Testis (tissue), 3 donors: Measurements from ENCODE around the gene UTF1. TPM values are rescaled to one million over a fixed set of nuclear protein-coding genes. Genes with fewer than 3 reads are reported as not detected.
"Not testable (repeated sequence)": the region's sequence is repeated elsewhere in the genome, so short reads cannot be mapped to it uniquely, and the experiment has no call there.

Experiments
- DNase-seq: peaks from one replicate; pipeline ENCODE4 v3.0.0-alpha.2; 2019
- H3K27ac ChIP-seq, 2 donors: fragments of 200-600 bp; sonication (generic); one replicate each; pipeline ENCODE4 v1.5.1; 2019
- H3K27me3 ChIP-seq: fragments of 200-600 bp; sonication (generic); one replicate; pipeline ENCODE4 v1.5.1; 2019
- H3K36me3 ChIP-seq: fragments of 200-600 bp; sonication (generic); one replicate; pipeline ENCODE4 v1.5.1; 2017; ENCODE audit warnings: low read depth; ENCODE audit errors: missing control alignments
- H3K4me1 ChIP-seq: fragments of 200-600 bp; sonication (generic); one replicate; pipeline ENCODE4 v1.5.1; 2019
- H3K4me3 ChIP-seq, 2 donors: fragments of 200-600 bp; sonication (generic); one replicate each; pipeline ENCODE4 v1.5.1; 2017 to 2019
- H3K9me3 ChIP-seq: fragments of 200-600 bp; sonication (generic); one replicate; pipeline ENCODE4 v1.5.1; 2017
- POLR2A ChIP-seq: fragments of 450-650 bp; IDR thresholded peaks from one replicate; pipeline ENCODE4 v1.6.1; 2017; ENCODE audit warnings: antibody characterized with exemption, mild to moderate bottlenecking, moderate library complexity
- WGBS, 2 donors: methylation state at CpG; one replicate each; pipeline ENCODE4 v1.1.5; 2018; 5-methylcytosine and 5-hydroxymethylcytosine counted together
- intact Hi-C: fragments of 100-400 bp; cut with DNase I; formaldehyde crosslinking; loops from one replicate; pipeline ENCODE4 v1.15.1; 2023; ENCODE audit warnings: low total_unique reads
- polyA plus RNA-seq: library from polyadenylated mRNA; stranded (reverse); fragments of 350-450 nt; fragmentation: Illumina TruSeq; extraction: RNeasy Lipid Tissue Mini Kit (QIAGEN cat#74804); gene quantifications from one replicate; pipeline ENCODE4 v1.2.3, GENCODE V29; 2014; ENCODE audit warnings: low read depth, low replicate concordance; ENCODE audit not compliant: insufficient read depth
- total RNA-seq, 2 donors: library from RNA; depleted of rRNA; stranded (reverse); fragments of >200 nt; gene quantifications; one replicate each; pipeline ENCODE4 v1.2.3, GENCODE V29; 2016
- TF ChIP-seq, protein P1 (sequence below), 3 experiments: fragments of 450-650 bp in 2 of 3; fragments of 200-600 bp in 1 of 3; sonication (generic) in 1 of 3; IDR thresholded peaks; one replicate each; pipeline ENCODE4 v1.5.1; 2016 to 2019; ENCODE audit warnings: antibody characterized with exemption in 3 of 3, mild to moderate bottlenecking in 2 of 3, moderate library complexity in 1 of 3

UTF1 gene
- total and polyA plus RNA-seq, 3 donors from 2014 or later, result 5.3 to 18.6 (median 17.2) TPM

GRCh38 chr10:133217800-133218589 lies 12.0 kb upstream of the UTF1 start:
- H3K4me1 ChIP-seq, result no peaks in the 10 kb centered on the region
- no peak for TF ChIP-seq POLR2A
- TF ChIP-seq, protein P1, sequence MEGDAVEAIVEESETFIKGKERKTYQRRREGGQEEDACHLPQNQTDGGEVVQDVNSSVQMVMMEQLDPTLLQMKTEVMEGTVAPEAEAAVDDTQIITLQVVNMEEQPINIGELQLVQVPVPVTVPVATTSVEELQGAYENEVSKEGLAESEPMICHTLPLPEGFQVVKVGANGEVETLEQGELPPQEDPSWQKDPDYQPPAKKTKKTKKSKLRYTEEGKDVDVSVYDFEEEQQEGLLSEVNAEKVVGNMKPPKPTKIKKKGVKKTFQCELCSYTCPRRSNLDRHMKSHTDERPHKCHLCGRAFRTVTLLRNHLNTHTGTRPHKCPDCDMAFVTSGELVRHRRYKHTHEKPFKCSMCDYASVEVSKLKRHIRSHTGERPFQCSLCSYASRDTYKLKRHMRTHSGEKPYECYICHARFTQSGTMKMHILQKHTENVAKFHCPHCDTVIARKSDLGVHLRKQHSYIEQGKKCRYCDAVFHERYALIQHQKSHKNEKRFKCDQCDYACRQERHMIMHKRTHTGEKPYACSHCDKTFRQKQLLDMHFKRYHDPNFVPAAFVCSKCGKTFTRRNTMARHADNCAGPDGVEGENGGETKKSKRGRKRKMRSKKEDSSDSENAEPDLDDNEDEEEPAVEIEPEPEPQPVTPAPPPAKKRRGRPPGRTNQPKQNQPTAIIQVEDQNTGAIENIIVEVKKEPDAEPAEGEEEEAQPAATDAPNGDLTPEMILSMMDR (IDR thresholded peaks at IDR 0.05), result no peak
- 88 to 89% methylated on average over 21 to 25 of the region's 25 CpGs for WGBS, 2 donors
- no peak overlapping the region for H3K4me3 ChIP-seq
- H3K27ac ChIP-seq, result no peak overlapping the region
- no peaks in the 10 kb centered on the region for H3K36me3 ChIP-seq
- H3K9me3 ChIP-seq, result no peaks in the 10 kb centered on the region
- intact Hi-C loops, result no loop called here
- no peak for DNase-seq
- no peaks in the 10 kb centered on the region for H3K27me3 ChIP-seq

DNA sequence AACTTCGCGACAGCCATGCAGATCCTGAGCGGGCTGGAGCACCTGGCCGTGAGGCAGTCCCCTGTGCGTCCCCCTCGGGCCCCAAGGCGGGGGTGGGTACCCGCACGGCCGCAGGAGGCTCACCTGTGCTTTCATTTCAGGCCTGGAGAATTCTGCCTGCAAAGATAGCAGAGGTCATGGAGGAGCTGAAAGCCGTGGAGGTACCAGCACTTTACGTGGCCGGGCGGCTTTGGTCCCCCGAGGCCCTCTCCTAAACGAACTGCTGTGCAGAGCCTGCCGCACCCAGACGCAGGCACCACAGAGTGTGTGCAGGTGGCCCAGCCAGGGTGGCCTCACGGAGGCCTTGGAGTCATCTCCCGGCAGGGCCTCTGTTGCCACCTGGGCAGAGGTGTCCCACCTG lies 11.1 kb upstream of the UTF1 start:
- Histone ChIP-seq H3K4me3 (no peak overlapping the region), H3K4me1 (no peaks in the 10 kb centered on the region), H3K36me3 (no peaks in the 10 kb centered on the region), H3K27ac (no peak overlapping the region), H3K27me3 (no peaks in the 10 kb centered on the region), H3K9me3 (no peaks in the 10 kb centered on the region)
- 75 to 89% methylated on average over 12 to 16 of the region's 20 CpGs for WGBS, 2 donors
- TF ChIP-seq, protein P1 (IDR thresholded peaks at IDR 0.05), result no peak
- no peak for TF ChIP-seq POLR2A
- no peak for DNase-seq
- intact Hi-C loops, result no loop called here

DNA sequence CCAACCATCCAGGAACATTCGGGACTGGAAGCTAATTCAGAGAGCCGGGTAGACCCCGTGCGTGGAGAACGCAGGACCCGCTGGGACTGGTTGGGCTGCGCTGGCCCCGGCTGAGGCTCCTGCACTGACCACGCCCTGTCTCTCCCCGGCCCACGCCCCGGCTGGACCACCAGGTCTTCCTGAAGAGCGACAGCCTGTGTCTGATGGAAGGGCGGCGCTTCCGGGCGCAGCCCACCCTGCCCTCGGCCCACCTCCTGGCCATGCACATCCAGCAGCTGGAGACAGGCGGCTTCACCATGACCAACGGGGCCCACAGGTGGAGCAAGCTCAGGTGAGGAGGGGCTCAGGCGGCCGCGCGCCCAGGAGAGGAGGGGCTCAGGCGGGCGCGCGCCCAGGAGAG lies 10.2 kb upstream of the UTF1 start:
- Histone ChIP-seq H3K4me1 (no peaks in the 10 kb centered on the region), H3K27me3 (no peaks in the 10 kb centered on the region), H3K9me3 (no peaks in the 10 kb centered on the region), H3K4me3 (no peak overlapping the region), H3K36me3 (no peaks in the 10 kb centered on the region), H3K27ac (no peak overlapping the region)
- 7 to 27% methylated on average over 14 to 15 of the region's 28 CpGs for WGBS, 2 donors
- no peak for DNase-seq
- intact Hi-C loops, result no loop called here
- no peak for TF ChIP-seq POLR2A
- TF ChIP-seq, protein P1 (IDR thresholded peaks at IDR 0.05), result no peak

GRCh38 chr10:133221331-133221730 lies 8.7 kb upstream of the UTF1 start:
- H3K9me3 ChIP-seq, result no peaks in the 10 kb centered on the region
- intact Hi-C loops, result no loop called here
- TF ChIP-seq, protein P1 (IDR thresholded peaks at IDR 0.05), result no peak
- TF ChIP-seq POLR2A, result no peak
- no peak for DNase-seq
- H3K4me3 ChIP-seq, result no peak overlapping the region
- 89 to 91% methylated on average over 11 of the region's 11 CpGs for WGBS, 2 donors
- no peaks in the 10 kb centered on the region for H3K36me3 ChIP-seq
- peaks cover 4% of the 10 kb centered on the region for H3K4me1 ChIP-seq
- no peaks in the 10 kb centered on the region for H3K27me3 ChIP-seq
- H3K27ac ChIP-seq, result no peak overlapping the region

- H3K4me3 ChIP-seq, H3K4me1 ChIP-seq, H3K9me3 ChIP-seq, intact Hi-C loops, H3K27ac ChIP-seq, H3K36me3 ChIP-seq, DNase-seq, H3K27me3 ChIP-seq: not testable (repeated sequence)
- WGBS, 2 donors, result 91 to 92% methylated on average over 6 to 18 of the region's 22 CpGs
Measured at GRCh38 chr10:133221756-133222155, 8.3 kb upstream of the UTF1 start.
